ENCODE results near the gene DMXL1.

- TF ChIP-seq YY1 (IDR thresholded peaks at IDR 0.05; ENCODE audit: insufficient read depth, insufficient read length) (no peak), ZNF274 (IDR thresholded peaks at IDR 0.05; ENCODE audit: low read depth, low read length) (no peak), SUZ12 (IDR thresholded peaks at IDR 0.05; ENCODE audit: extremely low read depth, insufficient read depth, insufficient read length) (no peak)
Observed at GRCh38 chr5:119177226-119177625, 106.3 kb downstream of the DMXL1 start.

Data from NT2/D1 (cell line).